Thyroid gland (tissue), 4 donors: ENCODE measurements around the gene SERINC1. TPM values are rescaled to one million over a fixed set of nuclear protein-coding genes. Genes with fewer than 3 reads are reported as not detected.

Experiments
- DNase-seq, 2 donors: peaks; one replicate each; pipeline ENCODE4 v3.0.0-alpha.2; 2019
- H3K27ac ChIP-seq, 3 donors: fragments of 200-600 bp; sonication (generic); 1 replicate in 2 of 3; 2 replicates in 1 of 3; pipeline ENCODE4 v1.5.1; 2016 to 2019; ENCODE audit warnings: mild to moderate bottlenecking in 1 of 3, moderate library complexity in 1 of 3
- H3K27me3 ChIP-seq: fragments of 200-600 bp; sonication (generic); one replicate; pipeline ENCODE4 v1.5.1; 2019
- H3K36me3 ChIP-seq, 2 donors: fragments of 200-600 bp; sonication (generic); one replicate each; pipeline ENCODE4 v1.5.1; 2016 to 2019
- H3K4me1 ChIP-seq, 2 donors: fragments of 200-600 bp; sonication (generic); one replicate each; pipeline ENCODE4 v1.5.1; 2017 to 2019
- H3K4me3 ChIP-seq, 3 donors: fragments of 200-600 bp; sonication (generic); replicated peaks in 1 of 3; 1 replicate in 2 of 3; 2 replicates in 1 of 3; pipeline ENCODE4 v1.5.1; 2016; ENCODE audit warnings: mild to moderate bottlenecking in 1 of 3
- H3K9me3 ChIP-seq: fragments of 200-600 bp; sonication (generic); one replicate; pipeline ENCODE4 v1.5.1; 2017
- POLR2A ChIP-seq, 2 donors: fragments of 450-650 bp; IDR thresholded peaks; one replicate each; pipeline ENCODE4 v1.6.1; 2017; ENCODE audit warnings: antibody characterized with exemption in 2 of 2, mild to moderate bottlenecking in 2 of 2, moderate library complexity in 1 of 2
- WGBS, 2 donors: methylation state at CpG; one replicate each; pipeline ENCODE4 v1.1.5; 2017; 5-methylcytosine and 5-hydroxymethylcytosine counted together
- intact Hi-C: fragments of 100-400 bp; cut with DNase I; formaldehyde crosslinking; loops from one replicate; pipeline ENCODE4 v1.15.1; 2023
- total RNA-seq, 4 donors: library from RNA; depleted of rRNA; stranded (reverse); fragments of >200 nt; gene quantifications; one replicate each; pipeline ENCODE4 v1.2.3, GENCODE V29; 2016
- TF ChIP-seq, protein P1 (sequence below), 6 experiments: fragments of 200-600 bp in 3 of 6; fragments of 450-650 bp in 3 of 6; sonication (generic) in 3 of 6; IDR thresholded peaks; one replicate each; pipeline ENCODE4 v1.5.1; 2016 to 2019; ENCODE audit warnings: antibody characterized with exemption in 6 of 6, mild to moderate bottlenecking in 2 of 6, inconsistent platforms in 1 of 6, moderate library complexity in 1 of 6

The SERINC1 gene
- total RNA-seq, 4 donors from 2014 or later: 241 to 365 (median 292) TPM

DNA sequence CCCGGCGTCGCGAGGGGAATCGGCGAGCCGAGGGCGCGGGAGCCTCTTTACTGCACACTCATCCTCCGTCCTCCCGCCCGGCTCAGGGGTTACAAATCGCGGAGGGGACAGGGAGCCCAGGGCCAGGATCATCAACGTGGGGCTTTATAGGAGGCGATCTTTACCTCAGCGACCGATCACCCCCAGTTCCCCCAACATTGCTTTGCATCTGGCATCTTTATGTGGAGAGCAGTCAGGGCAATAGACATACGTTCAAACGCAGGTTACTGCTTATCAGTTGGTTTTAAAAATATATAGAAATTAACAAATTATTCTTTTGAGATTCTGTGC is 71.5 kb downstream of the SERINC1 start:
- peak overlapping the region; percentile 74 to 99 (median 78) for H3K4me3 ChIP-seq
- peak overlapping the region in 2 of 3 donors; percentile 80 to 87 for H3K27ac ChIP-seq
- H3K9me3 ChIP-seq: no peaks in the 10 kb centered on the region
- H3K27me3 ChIP-seq: no peaks in the 10 kb centered on the region
- no peak for DNase-seq
- WGBS, 2 donors: 1 to 4% methylated on average over 9 to 20 of the region's 20 CpGs
- TF ChIP-seq, protein P1, sequence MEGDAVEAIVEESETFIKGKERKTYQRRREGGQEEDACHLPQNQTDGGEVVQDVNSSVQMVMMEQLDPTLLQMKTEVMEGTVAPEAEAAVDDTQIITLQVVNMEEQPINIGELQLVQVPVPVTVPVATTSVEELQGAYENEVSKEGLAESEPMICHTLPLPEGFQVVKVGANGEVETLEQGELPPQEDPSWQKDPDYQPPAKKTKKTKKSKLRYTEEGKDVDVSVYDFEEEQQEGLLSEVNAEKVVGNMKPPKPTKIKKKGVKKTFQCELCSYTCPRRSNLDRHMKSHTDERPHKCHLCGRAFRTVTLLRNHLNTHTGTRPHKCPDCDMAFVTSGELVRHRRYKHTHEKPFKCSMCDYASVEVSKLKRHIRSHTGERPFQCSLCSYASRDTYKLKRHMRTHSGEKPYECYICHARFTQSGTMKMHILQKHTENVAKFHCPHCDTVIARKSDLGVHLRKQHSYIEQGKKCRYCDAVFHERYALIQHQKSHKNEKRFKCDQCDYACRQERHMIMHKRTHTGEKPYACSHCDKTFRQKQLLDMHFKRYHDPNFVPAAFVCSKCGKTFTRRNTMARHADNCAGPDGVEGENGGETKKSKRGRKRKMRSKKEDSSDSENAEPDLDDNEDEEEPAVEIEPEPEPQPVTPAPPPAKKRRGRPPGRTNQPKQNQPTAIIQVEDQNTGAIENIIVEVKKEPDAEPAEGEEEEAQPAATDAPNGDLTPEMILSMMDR (IDR thresholded peaks at IDR 0.05): no peak
- TF ChIP-seq POLR2A (IDR thresholded peaks at IDR 0.05): no peak
- intact Hi-C loops: loop anchor here (10.0 kb wide), 1 partner anchor 55 kb away; no protein-coding TSS in a partner anchor
- H3K36me3 ChIP-seq: no peaks in the 10 kb centered on the region
- H3K4me1 ChIP-seq: peaks cover 0 to 11% of the 10 kb centered on the region in 2 donors

GRCh38 chr6:122399348-122400120 is 72.1 kb downstream of the SERINC1 start, which contains the start of gene HSF2:
HSF2 (plus strand) TSS chr6:122399652; CDS start chr6:122399738, 86 bp downstream.
- H3K9me3 ChIP-seq: no peaks in the 10 kb centered on the region
- H3K4me3 ChIP-seq: peak within 1 kb of the TSS; percentile 74 to 99 (median 78)
- H3K27ac ChIP-seq: peak within 1 kb of the TSS; percentile 68 to 87 (median 80)
- H3K4me1 ChIP-seq: peaks cover 0 to 11% of the 10 kb centered on the region in 2 donors
- no peaks in the 10 kb centered on the region for H3K27me3 ChIP-seq
- WGBS, 2 donors: 0% methylated on average over 1 to 11 of the region's 82 CpGs
- H3K36me3 ChIP-seq: no peaks in the 10 kb centered on the region
- intact Hi-C loops: loop anchor here (10.0 kb wide), 1 partner anchor 55 kb away; no protein-coding TSS in a partner anchor
- peak; percentile 97 for DNase-seq
- TF ChIP-seq, protein P1 (IDR thresholded peaks at IDR 0.05): peak in 3 of 6 experiments; percentile 0 to 25 (median 9)
- TF ChIP-seq POLR2A (IDR thresholded peaks at IDR 0.05): peak in 1 of 2 donors; percentile 68

DNA sequence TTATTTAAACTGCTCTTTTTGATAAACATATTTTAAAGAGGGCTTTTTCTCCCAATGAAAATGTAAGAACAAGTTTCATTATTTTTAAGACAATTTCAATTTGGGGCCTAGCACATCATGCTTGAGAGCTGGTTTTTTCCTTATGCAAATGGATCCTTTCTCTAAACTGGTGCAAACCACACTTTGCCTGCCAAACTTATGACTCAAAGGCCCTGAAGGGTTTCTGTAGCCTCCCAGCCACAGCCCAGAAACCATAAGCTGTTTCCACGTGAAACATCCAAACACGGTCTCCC is 72.6 kb downstream of the SERINC1 start:
- no peaks in the 10 kb centered on the region for H3K9me3 ChIP-seq
- DNase-seq: no peak
- peak overlapping the region; percentile 47 to 68 (median 56) for H3K27ac ChIP-seq
- no peaks in the 10 kb centered on the region for H3K36me3 ChIP-seq
- TF ChIP-seq, protein P1 (IDR thresholded peaks at IDR 0.05): no peak
- TF ChIP-seq POLR2A (IDR thresholded peaks at IDR 0.05): no peak
- whole genome bisulfite sequencing, 2 donors: 0 to 3% methylated on average over 2 of the region's 2 CpGs
- H3K4me1 ChIP-seq: peaks cover 0 to 11% of the 10 kb centered on the region in 2 donors
- no peaks in the 10 kb centered on the region for H3K27me3 ChIP-seq
- intact Hi-C loops: no loop called here
- H3K4me3 ChIP-seq: no peak overlapping the region

DNA sequence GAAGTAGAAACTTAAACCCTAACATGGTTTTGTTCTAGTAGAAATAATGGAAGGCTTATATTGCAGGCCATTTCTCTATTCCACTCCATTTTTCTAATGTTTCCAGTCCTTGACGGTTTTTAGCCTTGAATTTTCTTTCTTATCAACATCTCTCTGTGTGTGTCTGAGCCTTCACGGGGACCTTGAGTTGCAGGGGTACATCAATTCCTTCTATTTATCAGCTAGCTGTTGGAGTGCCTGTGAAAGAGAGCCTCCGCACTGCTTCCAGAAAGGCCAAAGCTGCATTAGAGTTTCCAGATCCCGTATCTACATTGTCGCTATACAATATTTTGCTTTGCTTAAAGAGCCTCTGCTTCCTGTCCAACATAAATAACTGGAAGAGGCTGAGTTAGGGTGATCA is 77.6 kb downstream of the SERINC1 start:
- TF ChIP-seq POLR2A (IDR thresholded peaks at IDR 0.05): no peak
- TF ChIP-seq, protein P1 (IDR thresholded peaks at IDR 0.05): no peak
- no peak for DNase-seq
- peaks cover 5% of the 10 kb centered on the region for H3K27me3 ChIP-seq
- H3K4me3 ChIP-seq: no peak overlapping the region
- intact Hi-C loops: no loop called here
- H3K36me3 ChIP-seq: no peaks in the 10 kb centered on the region
- H3K9me3 ChIP-seq: no peaks in the 10 kb centered on the region
- no peak overlapping the region for H3K27ac ChIP-seq
- no peaks in the 10 kb centered on the region for H3K4me1 ChIP-seq
- WGBS, 2 donors: 84% methylated on average over 5 of the region's 5 CpGs

DNA sequence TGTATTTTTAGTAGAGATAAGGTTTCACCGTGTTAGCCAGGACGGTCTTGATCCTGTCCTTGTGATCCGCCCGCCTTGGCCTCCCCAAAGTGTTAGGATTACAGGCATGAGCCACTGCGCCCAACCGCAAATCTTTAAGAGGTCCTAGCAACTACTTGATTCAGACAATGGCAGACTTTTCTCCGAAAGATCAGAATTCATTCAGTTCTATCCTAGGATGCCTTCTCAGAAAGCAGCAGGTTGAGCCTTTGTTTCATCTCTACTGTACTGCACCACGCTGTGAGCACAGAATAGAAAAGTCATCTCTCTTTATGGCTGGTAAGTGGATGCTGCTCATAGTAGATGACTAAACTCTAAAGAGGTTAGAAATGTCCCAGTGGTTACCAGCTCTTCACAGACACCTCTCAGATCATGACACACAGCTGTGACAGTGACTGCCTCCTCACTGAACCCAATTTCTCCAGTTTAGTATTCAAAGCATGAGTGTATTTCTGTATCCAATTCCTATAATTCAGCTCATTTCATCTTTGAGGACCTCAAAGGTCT is 78.2 kb downstream of the SERINC1 start:
- WGBS, 2 donors: 62 to 74% methylated on average over 8 of the region's 8 CpGs
- no peak overlapping the region for H3K4me3 ChIP-seq
- no peak for TF ChIP-seq POLR2A (IDR thresholded peaks at IDR 0.05)
- TF ChIP-seq, protein P1 (IDR thresholded peaks at IDR 0.05): no peak
- H3K27ac ChIP-seq: no peak overlapping the region
- no peak for DNase-seq
- H3K36me3 ChIP-seq: no peaks in the 10 kb centered on the region
- intact Hi-C loops: no loop called here
- peaks cover 5% of the 10 kb centered on the region for H3K27me3 ChIP-seq
- no peaks in the 10 kb centered on the region for H3K4me1 ChIP-seq
- no peaks in the 10 kb centered on the region for H3K9me3 ChIP-seq
